ENCODE data around the gene PRKN. TPM values are rescaled to one million over a fixed set of nuclear protein-coding genes. Genes with fewer than 3 reads are reported as not detected.

The PRKN gene
- polyA plus RNA-seq, 1 donor from 2014 or later, result 1.2 TPM

GRCh38 chr6:162613310-162613709 lies 114.3 kb downstream of the PRKN start:
- H3K27ac ChIP-seq (ENCODE audit: low read length), result no peak overlapping the region
- H3K9me2 ChIP-seq (ENCODE audit: insufficient read depth, low read length), result no peaks in the 10 kb centered on the region
- H3K4me2 ChIP-seq (ENCODE audit: low read length), result no peak overlapping the region
- no peaks in the 10 kb centered on the region for H4K20me1 ChIP-seq (ENCODE audit: insufficient read depth)
- no peaks in the 10 kb centered on the region for H3K9me3 ChIP-seq (ENCODE audit: low read length)
- no peaks in the 10 kb centered on the region for H3K36me3 ChIP-seq (ENCODE audit: insufficient read depth, low read length)
- no peak overlapping the region for H3K9ac ChIP-seq (ENCODE audit: low read length)
- no peaks in the 10 kb centered on the region for H3K79me2 ChIP-seq (replicated peaks; ENCODE audit: insufficient read depth, low read length)
- H3K27me3 ChIP-seq (ENCODE audit: insufficient read depth, low read depth, low read length), result no peaks in the 10 kb centered on the region
- TF ChIP-seq POLR2AphosphoS5 (IDR thresholded peaks at IDR 0.05), result no peak
- TF ChIP-seq SMC3 (conservative IDR thresholded peaks at IDR 0.05; ENCODE audit: poor library complexity), result no peak
- TF ChIP-seq EP300 (conservative IDR thresholded peaks at IDR 0.05; ENCODE audit: poor library complexity, severe bottlenecking), result no peak
- TF ChIP-seq, protein P1, sequence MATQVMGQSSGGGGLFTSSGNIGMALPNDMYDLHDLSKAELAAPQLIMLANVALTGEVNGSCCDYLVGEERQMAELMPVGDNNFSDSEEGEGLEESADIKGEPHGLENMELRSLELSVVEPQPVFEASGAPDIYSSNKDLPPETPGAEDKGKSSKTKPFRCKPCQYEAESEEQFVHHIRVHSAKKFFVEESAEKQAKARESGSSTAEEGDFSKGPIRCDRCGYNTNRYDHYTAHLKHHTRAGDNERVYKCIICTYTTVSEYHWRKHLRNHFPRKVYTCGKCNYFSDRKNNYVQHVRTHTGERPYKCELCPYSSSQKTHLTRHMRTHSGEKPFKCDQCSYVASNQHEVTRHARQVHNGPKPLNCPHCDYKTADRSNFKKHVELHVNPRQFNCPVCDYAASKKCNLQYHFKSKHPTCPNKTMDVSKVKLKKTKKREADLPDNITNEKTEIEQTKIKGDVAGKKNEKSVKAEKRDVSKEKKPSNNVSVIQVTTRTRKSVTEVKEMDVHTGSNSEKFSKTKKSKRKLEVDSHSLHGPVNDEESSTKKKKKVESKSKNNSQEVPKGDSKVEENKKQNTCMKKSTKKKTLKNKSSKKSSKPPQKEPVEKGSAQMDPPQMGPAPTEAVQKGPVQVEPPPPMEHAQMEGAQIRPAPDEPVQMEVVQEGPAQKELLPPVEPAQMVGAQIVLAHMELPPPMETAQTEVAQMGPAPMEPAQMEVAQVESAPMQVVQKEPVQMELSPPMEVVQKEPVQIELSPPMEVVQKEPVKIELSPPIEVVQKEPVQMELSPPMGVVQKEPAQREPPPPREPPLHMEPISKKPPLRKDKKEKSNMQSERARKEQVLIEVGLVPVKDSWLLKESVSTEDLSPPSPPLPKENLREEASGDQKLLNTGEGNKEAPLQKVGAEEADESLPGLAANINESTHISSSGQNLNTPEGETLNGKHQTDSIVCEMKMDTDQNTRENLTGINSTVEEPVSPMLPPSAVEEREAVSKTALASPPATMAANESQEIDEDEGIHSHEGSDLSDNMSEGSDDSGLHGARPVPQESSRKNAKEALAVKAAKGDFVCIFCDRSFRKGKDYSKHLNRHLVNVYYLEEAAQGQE (IDR thresholded peaks at IDR 0.05; ENCODE audit: borderline replicate concordance), result no peak
- no peak for TF ChIP-seq EZH2 (IDR thresholded peaks at IDR 0.05; ENCODE audit: borderline replicate concordance, insufficient read depth, low read length, poor library complexity, severe bottlenecking)
- TF ChIP-seq RAD21 (conservative IDR thresholded peaks at IDR 0.05), result no peak
- no peak for TF ChIP-seq CTCF (IDR thresholded peaks at IDR 0.05; ENCODE audit: poor library complexity, severe bottlenecking)
- no peak for TF ChIP-seq MXI1 (conservative IDR thresholded peaks at IDR 0.05; ENCODE audit: poor library complexity, severe bottlenecking)
- TF ChIP-seq TAF1 (IDR thresholded peaks at IDR 0.05; ENCODE audit: low read depth), result no peak
- H2AFZ ChIP-seq (ENCODE audit: low read depth, low read length), result no peak overlapping the region
- H3F3A ChIP-seq (ENCODE audit: insufficient read depth, low read length, poor library complexity, severe bottlenecking), result no peaks in the 10 kb centered on the region
- H3K4me3 ChIP-seq (ENCODE audit: low read length), result no peak overlapping the region

DNA sequence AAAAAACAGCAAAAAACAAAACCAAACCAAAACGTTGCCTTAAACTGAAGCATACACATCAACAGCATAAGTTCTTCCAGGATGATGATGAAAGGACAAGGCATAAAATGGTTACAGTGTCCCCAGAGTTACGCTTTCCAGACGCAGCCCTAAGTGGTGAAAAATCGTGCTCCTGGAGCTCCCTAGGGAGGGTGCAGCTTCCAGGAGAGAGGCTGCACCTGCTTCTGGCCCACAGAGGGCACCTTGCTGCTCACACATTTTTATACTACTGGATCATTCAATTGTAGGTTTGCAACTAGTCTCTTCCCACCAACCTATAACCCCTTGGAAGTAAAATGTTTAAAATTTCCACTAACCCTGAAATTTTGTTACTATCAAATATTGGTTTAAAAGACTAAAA lies 115.0 kb downstream of the PRKN start:
- H3K4me3 ChIP-seq (ENCODE audit: low read length), result no peak overlapping the region
- H3K27ac ChIP-seq (ENCODE audit: low read length), result no peak overlapping the region
- H3F3A ChIP-seq (ENCODE audit: insufficient read depth, low read length, poor library complexity, severe bottlenecking), result no peaks in the 10 kb centered on the region
- no peak overlapping the region for H3K9ac ChIP-seq (ENCODE audit: low read length)
- H2AFZ ChIP-seq (ENCODE audit: low read depth, low read length), result no peak overlapping the region
- no peak overlapping the region for H3K4me2 ChIP-seq (ENCODE audit: low read length)
- no peaks in the 10 kb centered on the region for H3K9me2 ChIP-seq (ENCODE audit: insufficient read depth, low read length)
- H4K20me1 ChIP-seq (ENCODE audit: insufficient read depth), result no peaks in the 10 kb centered on the region
- TF ChIP-seq RAD21 (conservative IDR thresholded peaks at IDR 0.05) (no peak), TAF1 (IDR thresholded peaks at IDR 0.05; ENCODE audit: low read depth) (no peak), MXI1 (conservative IDR thresholded peaks at IDR 0.05; ENCODE audit: poor library complexity, severe bottlenecking) (no peak), POLR2AphosphoS5 (IDR thresholded peaks at IDR 0.05) (no peak), SMC3 (conservative IDR thresholded peaks at IDR 0.05; ENCODE audit: poor library complexity) (no peak), EZH2 (IDR thresholded peaks at IDR 0.05; ENCODE audit: borderline replicate concordance, insufficient read depth, low read length, poor library complexity, severe bottlenecking) (no peak), CTCF (IDR thresholded peaks at IDR 0.05; ENCODE audit: poor library complexity, severe bottlenecking) (no peak), EP300 (conservative IDR thresholded peaks at IDR 0.05; ENCODE audit: poor library complexity, severe bottlenecking) (no peak)
- TF ChIP-seq, protein P1 (IDR thresholded peaks at IDR 0.05; ENCODE audit: borderline replicate concordance), result no peak
- no peaks in the 10 kb centered on the region for H3K79me2 ChIP-seq (replicated peaks; ENCODE audit: insufficient read depth, low read length)
- H3K27me3 ChIP-seq (ENCODE audit: insufficient read depth, low read depth, low read length), result no peaks in the 10 kb centered on the region
- no peaks in the 10 kb centered on the region for H3K9me3 ChIP-seq (ENCODE audit: low read length)
- H3K36me3 ChIP-seq (ENCODE audit: insufficient read depth, low read length), result no peaks in the 10 kb centered on the region

Measured in neural cell (in vitro differentiated cells).